AG09309 (cell line): ENCODE measurements around the gene WSB2.
A peak's percentile ranks its signal among the peaks of the same experiment; 100 is the strongest.
"Not testable (repeated sequence)": the region's sequence is repeated elsewhere in the genome, so short reads cannot be mapped to it uniquely, and the experiment has no call there.

ENCODE experiments used
- DNase-seq: peaks from one replicate; pipeline ENCODE4 v3.0.0-alpha.2; 2010; ENCODE audit warnings: low read depth
- H3K4me3 ChIP-seq: 2 replicates; pipeline ENCODE4 v1.5.1; 2011; ENCODE audit warnings: mild to moderate bottlenecking, low read depth, low read length, moderate library complexity; ENCODE audit not compliant: control insufficient read depth
- TF ChIP-seq, protein P1 (sequence below): IDR thresholded peaks from 2 replicates; pipeline ENCODE4 v1.5.1; 2011; ENCODE audit warnings: mild to moderate bottlenecking, low read depth, low read length, inconsistent platforms; ENCODE audit not compliant: insufficient read depth, control insufficient read depth; ENCODE audit errors: missing control alignments

The WSB2 gene

DNA sequence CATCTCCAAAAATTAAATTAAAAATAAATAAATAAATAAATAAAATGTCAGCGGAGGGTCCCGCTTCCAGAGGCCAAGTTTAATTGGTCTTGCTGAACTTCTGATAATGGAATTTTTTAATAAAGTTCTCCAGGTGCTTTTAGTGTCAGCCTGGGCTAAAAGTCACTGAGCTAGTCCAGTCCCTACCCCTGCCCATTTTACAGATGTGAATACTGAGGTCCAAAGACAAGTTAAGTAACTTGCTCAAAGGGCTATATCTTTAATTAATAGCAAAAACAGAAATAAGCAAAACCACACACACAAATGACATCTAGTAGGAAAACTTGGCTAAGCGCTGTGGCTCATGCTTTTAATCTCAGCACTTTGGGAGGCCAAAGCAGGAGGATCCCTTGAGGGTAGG is 50.1 kb downstream of the WSB2 start:
- TF ChIP-seq, protein P1, sequence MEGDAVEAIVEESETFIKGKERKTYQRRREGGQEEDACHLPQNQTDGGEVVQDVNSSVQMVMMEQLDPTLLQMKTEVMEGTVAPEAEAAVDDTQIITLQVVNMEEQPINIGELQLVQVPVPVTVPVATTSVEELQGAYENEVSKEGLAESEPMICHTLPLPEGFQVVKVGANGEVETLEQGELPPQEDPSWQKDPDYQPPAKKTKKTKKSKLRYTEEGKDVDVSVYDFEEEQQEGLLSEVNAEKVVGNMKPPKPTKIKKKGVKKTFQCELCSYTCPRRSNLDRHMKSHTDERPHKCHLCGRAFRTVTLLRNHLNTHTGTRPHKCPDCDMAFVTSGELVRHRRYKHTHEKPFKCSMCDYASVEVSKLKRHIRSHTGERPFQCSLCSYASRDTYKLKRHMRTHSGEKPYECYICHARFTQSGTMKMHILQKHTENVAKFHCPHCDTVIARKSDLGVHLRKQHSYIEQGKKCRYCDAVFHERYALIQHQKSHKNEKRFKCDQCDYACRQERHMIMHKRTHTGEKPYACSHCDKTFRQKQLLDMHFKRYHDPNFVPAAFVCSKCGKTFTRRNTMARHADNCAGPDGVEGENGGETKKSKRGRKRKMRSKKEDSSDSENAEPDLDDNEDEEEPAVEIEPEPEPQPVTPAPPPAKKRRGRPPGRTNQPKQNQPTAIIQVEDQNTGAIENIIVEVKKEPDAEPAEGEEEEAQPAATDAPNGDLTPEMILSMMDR = no peak
- no peak overlapping the region for H3K4me3 ChIP-seq
- DNase-seq = no peak

DNA sequence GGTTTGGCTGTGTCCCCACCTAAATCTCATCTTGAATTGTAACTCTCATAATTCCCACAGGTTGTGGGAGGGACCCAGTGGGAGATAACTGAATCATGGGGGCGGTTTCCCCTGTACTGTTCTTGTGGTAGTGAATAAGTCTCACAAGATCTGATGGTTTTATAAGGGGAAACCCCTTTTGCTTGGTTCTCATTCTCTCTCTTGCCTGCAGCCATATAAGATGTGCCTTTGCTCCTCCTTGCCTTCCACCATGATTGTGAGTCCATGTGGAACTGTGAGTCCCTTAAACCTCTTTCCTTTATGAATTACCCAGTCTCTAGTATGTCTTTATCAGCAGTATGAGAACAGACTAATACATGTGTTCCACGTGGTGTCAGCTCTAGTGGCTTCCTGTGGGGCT is 61.2 kb downstream of the WSB2 start:
- not testable (repeated sequence) for H3K4me3 ChIP-seq, DNase-seq

DNA sequence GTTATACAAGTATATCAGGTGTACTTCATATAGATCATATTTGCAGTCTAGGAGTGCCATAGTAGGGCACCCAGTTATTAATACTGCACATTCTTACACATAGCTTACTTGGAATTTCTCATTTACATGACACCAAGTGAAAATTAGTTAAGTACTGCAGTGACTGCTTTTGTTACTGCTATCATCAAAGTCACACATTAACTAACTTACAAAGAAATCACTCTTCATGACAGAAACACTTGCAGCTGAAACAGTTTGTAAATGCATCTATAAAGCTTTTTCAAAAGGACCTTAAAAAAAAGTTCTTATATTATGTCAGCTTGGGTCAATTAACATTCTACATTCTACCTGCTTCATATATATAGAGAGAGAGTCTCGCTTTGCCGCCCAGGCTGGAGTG is 62.3 kb downstream of the WSB2 start:
- DNase-seq = no peak
- TF ChIP-seq, protein P1 = no peak
- no peak overlapping the region for H3K4me3 ChIP-seq

DNA sequence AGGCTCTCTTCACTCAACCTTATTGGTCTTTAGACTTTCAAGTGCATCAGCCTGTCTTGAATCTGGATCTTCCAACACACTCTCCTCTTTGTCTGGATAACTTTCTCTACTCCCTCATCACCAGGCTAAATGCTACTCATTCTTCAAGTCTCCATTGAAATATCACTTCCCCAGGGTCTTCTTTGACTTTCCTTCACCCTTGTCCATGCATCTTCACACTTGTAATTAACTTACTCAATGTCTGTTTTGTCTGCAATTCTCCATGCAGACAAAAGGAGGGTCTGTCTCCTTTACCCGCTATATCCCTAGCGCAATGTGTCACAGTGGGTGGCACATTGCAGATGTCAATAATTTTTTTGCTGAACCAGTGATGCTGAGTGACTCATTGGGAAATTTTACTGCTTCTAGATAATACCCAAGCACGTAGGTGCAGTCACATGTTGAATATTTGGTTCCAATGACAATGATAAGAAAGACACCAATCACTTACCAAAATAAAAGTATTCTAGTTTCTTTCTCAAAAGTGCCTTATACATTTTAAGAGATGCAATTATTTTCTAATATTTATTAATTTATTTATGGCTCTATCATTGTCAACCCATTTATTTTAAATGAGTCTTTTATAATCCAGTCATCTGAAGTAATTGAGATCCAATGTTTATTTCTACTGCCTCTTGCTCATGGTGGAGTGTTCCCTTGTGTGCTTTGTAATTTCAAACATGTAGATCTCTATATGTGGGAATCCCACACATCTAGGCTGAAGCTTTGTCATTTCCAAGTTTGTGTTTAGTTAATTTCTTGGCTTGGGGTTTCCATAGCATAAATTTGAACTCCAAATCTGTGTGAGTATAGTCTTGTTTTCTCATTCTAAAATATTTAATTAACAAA is 66.2 kb downstream of the WSB2 start:
- no peak overlapping the region for H3K4me3 ChIP-seq
- DNase-seq = no peak
- TF ChIP-seq, protein P1 = no peak

DNA sequence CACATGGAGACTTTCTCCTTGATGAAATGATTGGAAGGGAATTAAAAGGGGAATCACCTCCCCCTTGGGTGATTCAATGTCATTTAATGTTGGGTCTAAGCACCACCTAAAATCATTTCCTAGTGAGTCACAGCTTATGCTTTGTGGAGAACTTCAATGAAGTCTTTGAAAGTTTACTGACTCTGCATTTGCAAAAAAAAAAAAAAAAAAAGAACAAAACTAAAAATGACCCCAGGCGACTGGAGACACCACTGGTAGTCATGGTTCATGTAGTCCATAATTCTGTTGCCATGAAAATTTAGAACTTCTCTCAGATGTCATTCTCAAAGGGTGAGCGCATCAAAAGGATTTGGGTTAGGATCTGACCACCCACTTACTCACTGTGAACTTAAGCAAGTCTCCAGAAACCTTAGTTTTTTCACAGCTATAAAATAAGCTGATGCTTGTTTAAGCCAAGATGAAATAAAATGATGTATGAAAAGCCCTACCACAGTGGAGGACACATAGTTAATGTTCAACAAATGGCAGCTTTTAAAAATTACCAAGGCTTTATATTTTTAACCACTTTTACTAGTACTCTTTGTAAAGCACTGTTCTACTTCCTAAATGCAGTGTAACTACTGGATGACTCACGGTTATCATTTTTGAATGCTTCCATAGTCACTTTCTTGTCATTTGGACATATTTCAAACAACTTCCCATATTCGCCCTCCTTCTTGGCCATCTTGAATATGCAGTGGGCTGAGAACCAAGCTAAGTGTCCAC is 74.1 kb downstream of the WSB2 start:
- H3K4me3 ChIP-seq = no peak overlapping the region
- peak; percentile 40 for DNase-seq
- TF ChIP-seq, protein P1 = no peak

DNA sequence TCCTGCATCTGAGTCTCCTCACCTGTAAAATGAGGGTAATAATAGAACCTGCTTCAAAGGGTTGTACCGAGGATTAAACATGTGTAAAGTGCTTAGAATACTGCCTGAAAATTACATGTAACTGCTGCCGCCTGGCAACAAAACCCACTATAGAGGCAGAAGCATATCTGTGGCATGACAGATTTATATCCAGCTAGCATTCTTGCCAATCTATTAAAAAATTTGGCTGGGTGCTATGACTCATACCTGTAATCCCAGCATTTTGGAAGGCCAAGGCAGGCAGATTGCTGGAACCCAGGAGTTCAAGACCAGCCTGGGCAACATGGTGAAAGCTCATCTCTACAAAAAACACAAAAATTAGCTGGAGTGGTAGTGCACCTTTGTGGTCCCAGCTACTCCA is 75.8 kb downstream of the WSB2 start:
- no peak for DNase-seq
- H3K4me3 ChIP-seq = no peak overlapping the region
- TF ChIP-seq, protein P1 = no peak
